Astrocyte of the hippocampus (primary cell): Measurements from ENCODE around the gene KCNQ1OT1.
"Not testable (repeated sequence)": the region's sequence is repeated elsewhere in the genome, so short reads cannot be mapped to it uniquely, and the experiment has no call there.

Source experiments
- DNase-seq: peaks from one replicate; pipeline ENCODE4 v3.0.0; 2011; ENCODE audit warnings: low read depth, low spot score

Gene KCNQ1OT1

DNA sequence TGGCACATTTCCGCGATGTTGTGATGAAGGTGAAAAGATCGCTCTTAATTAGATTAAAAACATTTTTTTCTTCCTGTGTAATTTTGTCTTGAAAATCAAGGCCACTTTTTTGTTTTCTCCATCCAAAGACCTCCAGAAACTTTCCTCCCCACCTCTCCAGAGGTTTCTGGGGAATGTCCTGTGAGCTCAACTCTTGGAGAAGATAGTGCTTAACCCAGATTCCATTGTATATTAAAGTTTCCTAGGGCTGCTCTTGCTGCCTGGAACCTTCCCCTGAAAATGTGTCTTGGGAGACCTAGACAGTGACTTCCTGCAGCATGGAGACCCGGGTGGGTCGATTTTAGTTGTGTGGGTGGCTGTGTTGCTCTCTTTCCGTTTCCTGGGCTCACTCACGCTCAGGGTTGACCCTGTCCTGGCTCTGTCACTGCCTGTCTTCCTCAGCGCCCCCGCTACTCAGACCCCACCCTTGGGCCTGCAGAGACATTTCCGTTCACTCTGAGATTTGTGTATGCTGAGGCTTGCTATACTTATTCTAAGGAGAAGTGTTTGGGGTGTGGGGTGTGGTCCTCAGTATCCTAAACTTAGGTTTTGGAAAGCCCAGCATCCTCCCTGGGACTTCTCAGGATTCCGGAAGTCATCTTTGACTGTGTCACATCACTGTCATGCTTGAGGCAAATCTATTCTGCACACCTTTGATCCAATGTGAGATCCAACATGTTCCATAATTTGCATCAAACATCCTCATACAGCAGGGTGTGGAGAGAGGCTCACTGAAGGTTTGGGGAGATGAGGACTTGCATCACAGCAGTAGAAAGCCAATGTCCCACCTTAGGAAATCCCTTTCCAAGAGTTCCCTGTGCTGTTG is 47.2 kb downstream of the KCNQ1OT1 start:
- no peak for DNase-seq

DNA sequence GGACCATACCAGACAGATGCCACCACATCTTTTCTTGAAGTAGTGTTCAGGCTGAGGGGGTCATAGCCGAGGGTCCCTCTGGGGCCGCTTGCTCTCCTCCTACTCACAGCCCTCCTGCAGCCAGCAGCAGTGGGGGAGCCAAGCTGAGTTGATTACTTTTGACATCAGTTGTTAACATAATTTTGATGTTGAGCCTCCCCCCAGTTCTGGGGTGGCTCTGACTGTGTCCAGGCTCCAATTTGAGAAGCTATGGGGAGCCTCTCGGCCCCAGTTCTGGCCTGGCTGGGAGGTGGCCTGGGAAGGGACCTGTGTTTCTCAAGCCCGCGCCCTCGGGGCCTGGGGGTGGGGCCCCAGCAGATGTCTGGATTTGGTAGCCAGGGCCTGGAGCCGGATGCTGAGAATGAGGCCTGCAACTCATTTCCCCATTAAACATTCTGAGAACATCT is 47.9 kb downstream of the KCNQ1OT1 start:
- DNase-seq, result no peak

DNA sequence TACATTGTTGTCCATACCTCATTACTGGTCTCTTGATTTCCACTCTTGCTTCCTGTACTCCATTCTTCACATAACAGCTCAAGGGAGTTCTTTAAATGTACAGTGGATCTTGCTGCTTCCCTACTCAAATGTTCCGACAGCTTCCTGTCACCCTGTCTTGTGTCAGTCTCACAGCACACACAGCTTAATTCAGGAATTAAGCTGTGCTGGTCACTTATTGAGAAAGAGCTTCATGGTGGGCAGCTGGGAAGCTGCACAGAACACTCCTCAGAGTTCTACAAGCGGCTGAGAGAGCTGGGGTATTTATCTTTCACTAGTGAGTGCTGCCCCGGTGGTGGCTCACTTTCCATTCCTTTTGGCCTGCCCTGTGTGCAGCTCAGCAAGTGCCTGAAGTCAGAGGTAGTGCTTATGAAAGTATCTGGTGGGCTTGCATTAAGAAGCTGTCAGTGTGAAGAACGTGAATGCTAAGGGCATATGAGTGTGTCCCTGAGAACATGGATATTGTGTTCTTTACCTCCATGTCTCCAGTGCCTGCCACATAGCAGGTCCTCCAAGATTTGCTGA is 48.7 kb downstream of the KCNQ1OT1 start:
- DNase-seq, result no peak

DNA sequence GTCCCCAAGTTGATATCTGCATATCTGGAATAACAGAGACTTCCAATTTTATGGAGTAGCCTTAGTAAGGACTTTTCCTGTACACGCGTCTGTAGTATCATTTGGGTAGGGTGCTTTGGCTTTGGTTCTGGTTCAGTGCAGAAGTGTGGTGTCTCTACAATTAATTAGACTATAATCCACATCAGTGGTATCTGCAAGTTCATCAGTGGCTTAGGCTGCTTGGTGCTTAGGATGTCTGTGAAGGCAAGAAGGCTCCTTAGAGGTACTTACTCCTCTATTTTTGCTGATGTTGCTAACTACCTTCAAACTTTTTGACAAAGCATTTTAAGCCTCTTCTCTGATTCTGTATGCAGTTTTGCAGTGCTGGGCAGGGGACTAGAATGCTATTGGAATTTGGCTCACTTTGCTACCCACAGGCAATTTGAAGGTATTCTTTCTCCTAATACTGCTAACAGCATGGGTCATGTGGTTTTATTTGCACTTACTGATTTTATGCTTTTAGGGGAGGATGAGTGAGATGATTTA is 49.4 kb downstream of the KCNQ1OT1 start:
- no peak for DNase-seq

DNA sequence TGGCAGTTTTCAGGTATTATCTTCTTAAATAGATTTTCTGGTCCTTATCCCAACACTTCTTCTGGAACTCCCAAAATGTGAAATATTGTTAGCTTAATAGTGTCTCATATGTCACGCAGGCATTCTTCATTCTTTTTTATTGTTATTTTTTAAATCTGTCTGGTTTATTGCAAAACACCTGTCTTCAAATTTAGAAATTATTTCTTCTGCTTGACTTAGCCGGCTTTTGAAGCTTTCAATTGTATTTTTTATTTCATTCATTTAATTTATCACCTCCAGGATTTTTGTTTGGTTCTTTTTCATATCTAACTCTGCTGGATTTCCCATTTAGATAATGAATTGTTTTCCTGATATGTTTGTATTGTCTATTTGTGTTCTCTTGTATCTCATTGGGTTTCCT is 49.9 kb downstream of the KCNQ1OT1 start:
- no peak for DNase-seq

DNA sequence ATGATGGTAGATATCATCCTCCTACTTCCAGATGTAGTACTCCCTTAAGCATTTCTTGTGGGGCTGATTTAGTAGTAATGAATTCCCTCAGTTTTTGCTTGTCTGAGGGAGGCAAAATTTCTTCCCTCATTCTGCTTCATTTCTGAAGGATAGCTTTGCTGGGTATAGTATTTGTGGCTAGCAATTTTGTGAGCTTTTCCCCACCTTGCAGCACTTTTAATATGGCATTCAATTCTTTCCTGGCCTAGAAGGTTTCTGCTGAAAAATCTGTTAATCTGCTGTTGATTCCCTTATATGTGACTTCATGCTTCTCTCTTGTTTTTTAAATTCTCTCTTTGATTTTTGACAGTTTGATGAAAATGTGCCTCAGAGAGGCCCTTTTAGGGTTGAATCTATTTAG is 50.4 kb downstream of the KCNQ1OT1 start:
- DNase-seq, result no peak

DNA sequence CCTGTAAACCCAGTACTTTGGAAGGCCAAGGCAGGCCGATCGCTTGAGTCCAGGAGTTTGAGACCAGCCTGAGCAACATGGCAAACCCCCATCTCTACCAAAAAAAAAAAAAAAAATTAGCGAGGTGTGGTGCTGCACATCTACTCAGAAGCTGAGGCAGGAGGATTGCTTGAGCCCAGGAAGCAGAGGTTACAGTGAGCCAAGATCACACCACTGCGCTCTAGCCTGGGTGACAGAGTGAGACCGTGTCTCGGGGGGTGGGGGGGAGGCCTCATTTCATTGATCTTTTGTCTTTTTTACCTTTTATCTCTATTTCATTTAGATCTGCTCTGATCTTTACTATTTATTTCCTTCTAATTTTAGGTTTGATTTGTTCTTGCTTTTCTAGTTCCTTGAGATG is 51.8 kb downstream of the KCNQ1OT1 start:
- DNase-seq, result no peak

DNA sequence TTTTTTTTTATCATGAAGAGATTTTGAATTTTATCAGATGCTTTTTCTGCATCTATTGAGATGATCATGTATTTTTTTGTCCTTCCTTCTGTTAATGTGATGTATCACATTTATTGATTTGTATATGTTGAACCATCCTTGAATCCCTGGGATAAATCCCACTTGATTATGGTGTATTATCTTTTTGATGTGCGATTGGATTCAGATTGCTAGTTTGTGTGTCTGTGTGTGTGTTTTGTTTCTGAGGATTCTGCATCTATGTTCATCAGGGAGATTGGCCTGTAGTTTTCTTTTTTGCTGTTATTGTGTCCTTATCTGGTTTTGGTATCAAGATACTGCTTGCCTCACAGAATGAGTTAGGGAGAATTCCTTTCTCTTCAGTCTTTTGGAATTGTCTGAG is 52.6 kb downstream of the KCNQ1OT1 start:
- no peak for DNase-seq

DNA sequence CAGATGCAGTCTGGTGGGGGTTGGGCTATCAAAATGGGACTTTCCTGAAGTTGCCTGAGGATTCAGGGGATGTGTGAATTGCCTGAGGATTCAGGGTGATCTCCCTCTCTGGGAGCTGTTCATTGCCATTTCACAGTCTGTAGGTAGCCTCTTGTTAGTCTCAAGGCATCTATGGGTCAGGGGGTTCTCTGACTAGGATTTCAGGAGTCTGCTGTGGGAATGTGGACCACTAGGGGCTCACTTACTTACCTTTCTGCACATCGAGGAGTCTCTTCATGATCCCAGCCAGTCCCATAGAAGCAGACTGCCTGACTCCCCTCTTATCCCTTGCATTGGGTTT is 54.0 kb downstream of the KCNQ1OT1 start:
- DNase-seq, result no peak

DNA sequence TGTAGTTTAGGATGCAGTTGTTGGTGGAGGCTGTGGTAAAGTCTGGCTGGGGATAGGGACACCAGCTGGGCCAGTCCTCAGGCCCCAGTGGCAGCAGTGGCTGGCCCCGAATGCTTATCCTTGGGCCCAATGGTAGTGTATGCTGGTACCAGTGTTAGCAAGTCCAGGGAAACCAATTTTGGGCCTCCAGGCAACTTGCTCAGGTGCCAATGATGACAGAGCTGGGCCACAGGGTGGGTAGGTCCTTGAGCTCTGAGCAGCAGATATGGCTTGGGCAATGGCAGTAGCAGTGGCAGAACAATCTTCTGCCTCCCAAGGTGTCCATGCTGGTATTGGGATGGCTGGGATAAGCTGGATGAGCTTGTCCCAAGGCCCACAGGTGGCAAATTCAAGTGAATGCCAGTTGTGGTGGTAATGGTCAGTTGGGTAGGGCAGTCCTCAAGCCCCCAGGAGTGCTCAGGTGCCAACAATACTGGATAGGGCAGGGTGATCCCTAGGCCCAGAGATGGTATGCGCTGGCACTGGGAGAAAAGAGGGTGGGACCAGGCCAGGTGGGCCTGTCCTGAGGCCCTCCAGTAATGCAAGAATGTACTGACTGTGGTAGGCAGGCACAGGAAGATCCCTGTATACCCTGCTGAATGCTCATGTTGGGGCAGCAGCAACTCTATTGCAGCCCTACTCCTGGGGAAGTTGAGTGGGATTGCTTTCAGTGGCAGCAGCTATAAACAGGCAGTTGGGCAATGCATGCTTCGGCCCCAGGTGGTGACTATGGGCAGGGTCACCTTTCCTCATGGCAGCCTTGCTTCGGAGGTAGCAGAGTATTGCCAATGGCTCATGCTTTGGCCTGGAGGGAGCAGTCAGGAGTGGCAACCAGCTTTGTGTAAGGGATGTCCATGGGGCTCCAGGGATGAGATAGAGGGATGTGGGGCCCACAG is 54.7 kb downstream of the KCNQ1OT1 start:
- no peak for DNase-seq

DNA sequence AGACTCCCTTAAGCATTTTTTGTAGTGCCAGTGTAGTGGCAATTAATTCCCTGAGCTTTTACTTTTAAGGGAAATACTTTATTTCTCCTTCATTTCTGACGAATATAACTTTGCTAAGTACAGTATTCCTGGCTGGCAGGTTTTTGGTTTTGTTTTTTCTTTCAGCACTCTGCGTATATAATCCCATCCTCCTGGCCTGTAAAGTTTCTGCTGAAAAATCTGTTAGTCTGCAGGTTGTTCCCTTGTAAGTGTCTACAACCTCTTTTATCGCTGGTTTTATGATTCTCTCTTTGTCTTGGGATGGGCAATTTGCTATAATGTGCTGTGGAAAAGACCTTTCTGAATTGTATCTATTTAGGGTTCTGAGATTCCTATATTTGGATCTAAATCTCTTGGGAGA is 56.0 kb downstream of the KCNQ1OT1 start:
- no peak for DNase-seq

DNA sequence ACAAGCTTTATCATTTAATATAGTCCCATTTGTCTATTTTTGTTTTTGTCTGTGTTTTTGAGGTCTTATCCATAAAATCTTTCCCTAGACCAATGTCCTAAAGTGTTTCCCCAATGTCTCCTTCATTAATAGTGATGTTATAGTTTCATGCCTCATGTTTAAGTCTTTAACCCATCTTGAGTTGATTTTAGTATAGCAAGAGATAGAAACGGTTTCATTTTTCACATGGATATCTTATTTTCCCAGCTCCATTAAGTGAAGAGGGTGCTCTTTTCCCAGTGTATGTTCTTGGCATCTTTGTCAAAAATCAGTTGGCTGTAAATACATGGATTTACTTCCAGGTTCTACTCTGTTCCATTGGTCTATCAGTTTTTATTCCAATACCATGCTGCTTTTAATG is 58.2 kb downstream of the KCNQ1OT1 start:
- DNase-seq, result no peak

DNA sequence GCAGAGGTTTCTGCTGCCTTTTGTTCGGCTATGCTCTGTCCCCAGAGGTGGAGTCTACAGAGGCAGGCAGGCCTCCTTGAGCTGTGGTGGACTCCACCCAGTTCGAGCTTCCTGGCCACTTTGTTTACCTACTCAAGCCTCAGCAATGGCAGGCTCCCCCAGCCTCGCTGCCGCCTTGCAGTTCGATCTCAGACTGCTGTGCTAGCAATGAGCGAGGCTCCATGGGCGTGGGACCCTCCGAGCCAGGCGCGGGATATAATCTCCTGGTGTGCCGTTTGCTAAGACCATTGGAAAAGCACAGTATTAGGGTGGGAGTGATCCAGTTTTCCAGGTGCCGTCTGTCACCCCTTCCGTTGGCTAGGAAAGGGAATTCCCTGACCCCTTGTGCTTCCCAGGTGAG is 60.0 kb downstream of the KCNQ1OT1 start:
- not testable (repeated sequence) for DNase-seq

DNA sequence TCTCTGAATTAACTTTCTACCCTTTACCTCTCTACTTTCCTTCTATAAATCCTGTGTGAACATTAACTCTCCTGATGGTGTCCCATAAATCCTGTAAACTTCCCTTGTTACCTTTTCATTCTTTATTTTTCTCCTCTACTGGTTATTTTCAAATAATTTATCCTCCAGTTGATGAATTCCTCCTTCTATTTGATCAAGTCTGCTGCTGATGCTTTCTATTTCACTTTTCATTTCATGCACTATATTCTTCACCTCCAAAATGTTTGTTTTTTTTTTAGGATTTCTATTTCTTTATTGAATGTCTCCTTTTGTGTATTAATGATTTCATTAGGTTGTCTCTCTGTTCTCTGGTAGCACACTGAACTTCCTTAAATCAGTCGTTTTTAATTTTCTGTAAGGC is 68.6 kb downstream of the KCNQ1OT1 start:
- DNase-seq, result no peak

DNA sequence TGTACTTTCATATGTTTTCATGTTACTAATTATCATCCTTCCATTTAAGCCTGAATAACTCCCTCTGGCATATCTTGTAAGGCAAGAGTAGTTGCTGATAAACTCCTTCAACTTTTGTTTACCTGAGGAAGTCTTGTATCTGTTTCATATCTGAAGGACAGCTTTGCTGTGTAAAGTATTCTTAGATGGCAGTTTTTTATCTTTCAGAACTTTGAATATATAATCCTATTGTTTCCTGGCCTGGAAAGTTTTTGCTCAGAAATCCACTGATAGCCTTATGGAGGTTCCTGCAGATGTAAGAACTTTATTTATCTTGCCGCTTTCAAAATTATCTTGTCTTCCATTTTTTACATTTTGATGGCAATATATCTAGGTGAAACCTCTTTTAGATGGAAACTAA is 69.1 kb downstream of the KCNQ1OT1 start:
- no peak for DNase-seq

DNA sequence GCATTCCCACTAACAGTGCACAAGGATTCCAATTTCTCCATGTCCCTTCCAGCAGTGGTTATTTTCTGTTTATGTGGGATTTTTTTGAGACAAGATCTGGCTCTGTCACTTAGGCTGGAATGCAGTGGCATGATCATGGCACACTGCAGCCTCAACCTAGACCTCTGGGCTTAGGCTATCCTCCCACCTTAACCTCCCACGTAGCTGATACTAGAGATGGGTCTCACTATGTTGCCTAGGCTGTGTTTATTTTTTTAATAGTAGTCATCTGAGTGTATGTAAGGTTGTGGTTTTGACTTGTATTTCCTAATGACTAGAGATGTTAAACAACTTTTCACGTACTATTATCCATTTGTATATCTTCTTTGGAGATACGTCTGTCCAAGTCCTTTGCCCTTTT is 74.6 kb downstream of the KCNQ1OT1 start:
- DNase-seq, result no peak

DNA sequence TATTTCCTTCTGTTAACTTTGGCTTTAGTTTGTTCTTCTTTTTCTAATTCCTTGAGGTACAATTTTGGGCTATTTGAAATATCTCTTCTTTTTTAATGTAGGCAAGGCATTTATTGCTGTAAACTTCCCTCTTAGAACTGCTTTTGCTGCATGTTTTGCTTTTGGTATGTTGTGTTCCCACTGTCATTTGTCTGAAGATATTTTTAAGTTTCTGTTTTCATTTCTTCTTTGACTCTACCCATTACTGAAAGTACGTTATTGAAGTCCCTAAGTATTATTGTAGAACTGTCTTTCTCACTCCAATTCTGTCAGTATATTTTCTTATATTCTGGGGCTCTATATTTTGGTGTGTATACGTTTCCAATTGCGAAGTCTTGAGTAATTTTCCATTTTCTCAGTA is 77.9 kb downstream of the KCNQ1OT1 start:
- no peak for DNase-seq

DNA sequence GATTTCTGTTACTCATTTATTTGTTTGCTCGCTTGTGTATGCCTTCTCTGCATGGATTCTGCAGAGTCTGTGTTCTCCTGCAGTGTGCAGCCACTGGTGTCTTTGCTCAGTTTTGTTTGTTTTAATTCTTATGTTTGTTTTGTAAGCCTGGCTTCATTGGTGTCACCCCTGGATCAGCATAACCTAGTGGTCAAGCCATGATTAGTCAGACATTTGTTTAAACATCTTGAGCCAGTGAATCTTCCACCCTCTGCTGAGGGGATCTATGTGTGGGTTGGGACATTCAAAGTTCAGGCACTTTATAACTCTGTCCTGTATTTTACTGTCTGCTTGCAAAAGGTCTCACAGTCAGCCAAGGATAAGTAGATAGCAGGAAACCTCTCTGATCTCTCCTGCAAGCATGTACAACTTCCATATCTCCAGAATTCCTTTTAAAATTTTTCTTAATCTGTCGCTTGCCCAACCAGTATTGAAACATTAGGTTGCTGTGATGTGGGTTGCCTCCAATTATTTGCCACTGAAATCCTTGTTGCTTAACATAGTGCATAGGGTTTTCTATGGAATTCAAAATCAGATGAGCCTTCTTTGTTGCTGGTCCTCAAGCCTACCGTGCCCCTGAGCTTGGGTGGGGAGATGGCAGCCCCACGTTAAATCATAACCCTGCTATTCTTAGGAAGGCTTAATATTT is 86.8 kb downstream of the KCNQ1OT1 start:
- DNase-seq, result no peak

DNA sequence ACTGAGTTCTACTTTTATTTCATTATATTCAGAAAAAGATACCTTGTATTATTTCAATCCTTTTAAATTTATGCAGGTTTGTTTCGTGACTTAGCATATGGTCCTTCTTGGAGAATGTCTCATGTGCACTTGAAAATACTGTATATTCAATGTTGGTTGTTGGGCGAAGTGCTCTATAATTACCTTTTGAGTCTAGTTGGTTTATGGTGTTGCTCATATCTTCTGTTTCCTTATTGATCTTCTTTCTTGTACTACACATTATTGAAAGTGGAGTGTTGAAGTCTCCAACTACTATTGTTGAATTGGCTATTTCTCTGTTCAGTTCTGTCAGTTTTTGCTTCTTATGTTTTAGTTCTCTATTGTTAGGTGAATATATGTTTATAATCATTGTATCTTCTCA is 90.4 kb downstream of the KCNQ1OT1 start:
- no peak for DNase-seq

DNA sequence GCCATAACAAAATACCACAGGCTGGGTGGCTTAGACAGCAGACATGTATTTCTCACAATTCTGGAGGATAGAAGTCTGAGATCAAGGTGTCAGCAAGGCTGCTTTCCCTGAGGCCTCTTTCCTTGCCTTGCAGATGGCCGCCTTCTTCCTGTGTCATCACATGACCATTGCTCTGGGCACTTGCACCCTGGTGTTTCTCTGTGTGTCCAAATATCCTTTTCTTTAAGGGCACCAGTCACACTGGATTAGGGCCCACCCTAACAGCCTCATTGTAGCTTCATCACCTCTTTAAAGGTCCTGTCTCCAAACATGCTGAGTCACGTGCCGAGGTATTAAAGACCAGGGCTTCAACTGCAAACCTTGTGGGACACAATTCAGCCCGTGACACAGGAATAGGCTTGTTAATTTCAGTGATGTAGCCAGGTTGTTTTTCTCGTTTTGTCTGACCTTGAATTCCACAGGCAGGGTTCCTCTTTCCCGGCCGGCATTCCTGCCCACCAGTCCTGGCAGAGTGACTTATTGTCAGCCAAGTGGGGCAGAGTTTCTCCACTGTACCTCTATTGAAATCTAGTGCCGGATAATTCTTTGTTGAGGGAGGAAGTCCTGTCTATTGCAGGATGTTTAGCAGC is 100.1 kb downstream of the KCNQ1OT1 start:
- DNase-seq, result no peak

DNA sequence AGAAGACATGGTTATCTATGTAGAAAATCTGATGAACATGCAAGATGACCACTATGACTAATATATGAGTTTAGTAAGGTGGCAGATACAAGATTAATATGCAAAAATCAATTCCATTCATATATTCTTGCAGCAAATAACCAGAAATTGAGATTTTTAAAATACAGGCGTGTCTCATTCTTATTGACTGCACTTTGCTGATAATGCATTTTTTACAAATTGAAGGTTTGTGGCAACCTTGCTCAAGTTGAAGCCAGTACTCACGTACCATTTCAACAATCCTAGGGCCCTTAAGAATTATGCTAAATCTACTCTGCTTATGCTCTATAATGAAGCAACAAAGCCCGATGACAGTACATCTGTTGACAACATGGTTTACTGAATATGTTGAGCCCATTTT is 104.6 kb downstream of the KCNQ1OT1 start:
- DNase-seq, result no peak
